NCI-H748 (cell line): ENCODE results near the gene MEF2B.
"Not testable (repeated sequence)": the region's sequence is repeated elsewhere in the genome, so short reads cannot be mapped to it uniquely, and the experiment has no call there.

Experiments used
- DNase-seq: peaks from one replicate; lab custom pipeline; 2025; ENCODE audit not compliant: unreplicated experiment; lab: John Stamatoyannopoulos, UW

Gene MEF2B

DNA sequence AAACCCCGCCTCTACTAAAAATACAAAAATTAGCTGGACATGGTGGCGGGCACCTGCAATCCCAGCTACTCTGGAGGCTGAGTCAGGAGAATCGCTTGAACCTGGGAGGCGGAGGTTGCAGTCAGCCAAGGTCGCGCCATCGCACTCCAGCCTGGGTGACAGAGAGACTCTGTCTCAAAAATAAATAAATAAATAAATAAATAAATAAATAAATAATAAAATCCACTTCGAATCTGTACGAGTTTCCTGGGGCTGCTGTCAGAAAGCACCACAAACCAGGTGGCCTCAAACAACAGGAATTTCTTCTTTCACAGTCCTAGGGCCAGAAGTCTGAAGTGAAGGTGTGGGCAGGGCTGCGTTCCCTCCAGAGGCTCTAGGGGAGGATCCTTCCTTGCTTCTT is 67.5 kb downstream of the MEF2B start:
- not testable (repeated sequence) for DNase-seq

GRCh38 chr19:19101540-19101939 is 68.5 kb downstream of the MEF2B start:
- DNase-seq = no peak

GRCh38 chr19:19098703-19099632 is 71.1 kb downstream of the MEF2B start:
- DNase-seq = no peak

- no peak for DNase-seq
Measured at GRCh38 chr19:19098084-19098702, 71.9 kb downstream of the MEF2B start.

GRCh38 chr19:19096641-19097627 is 73.1 kb downstream of the MEF2B start:
- DNase-seq = no peak

- DNase-seq = no peak
Measured at GRCh38 chr19:19095691-19096090, 74.4 kb downstream of the MEF2B start.
